ENCODE results near the gene MAN2B1. TPM values are rescaled to one million over a fixed set of nuclear protein-coding genes. Genes with fewer than 3 reads are reported as not detected.

MAN2B1 gene
- total RNA-seq, 1 experiment from 2014 or later, result 77.2 TPM

Small RNAs within 50 kb of the gene (small RNA-seq; reads per million reads assigned to genes)
- 14.2 reads per million, percentile 94 among the genes with 10 or more reads in this experiment for gene SNORD41

Other genes with a start within 250 kb of the MAN2B1 start
- gene ZNF443, start 225.7 kb downstream of the MAN2B1 start, total RNA-seq (2014; rRNA removed; shearing (Covaris generic); ENCODE audit: low replicate concordance), result 2.3 and 4.0 TPM in 2 replicates
- gene ZNF709, start 181.9 kb downstream of the MAN2B1 start, total RNA-seq (2014; rRNA removed; shearing (Covaris generic); ENCODE audit: low replicate concordance), result 5.7 and 10.1 TPM in 2 replicates
- 7.3 and 9.4 TPM in 2 replicates for gene ZNF564, start 115.3 kb downstream of the MAN2B1 start, total RNA-seq (2014; rRNA removed; shearing (Covaris generic); ENCODE audit: low replicate concordance)
- gene ZNF490, start 55.9 kb downstream of the MAN2B1 start, total RNA-seq (2014; rRNA removed; shearing (Covaris generic); ENCODE audit: low replicate concordance), result 13.2 and 14.2 TPM in 2 replicates
- gene ZNF791, start 55.8 kb downstream of the MAN2B1 start, total RNA-seq (2014; rRNA removed; shearing (Covaris generic); ENCODE audit: low replicate concordance), result 14.4 and 21.4 TPM in 2 replicates
- gene WDR83, start 65 bp upstream of the MAN2B1 start, total RNA-seq (2014; rRNA removed; shearing (Covaris generic); ENCODE audit: low replicate concordance), result 13.3 and 16.5 TPM in 2 replicates
- gene DHPS, start 15.1 kb upstream of the MAN2B1 start, total RNA-seq (2014; rRNA removed; shearing (Covaris generic); ENCODE audit: low replicate concordance), result 62.2 and 90.8 TPM in 2 replicates
- gene GNG14, start 21.3 kb upstream of the MAN2B1 start, total RNA-seq (2014; rRNA removed; shearing (Covaris generic); ENCODE audit: low replicate concordance), result not detected in 2 replicates
- 2.1 and 12.8 TPM in 2 replicates for gene FBXW9, start 29.9 kb upstream of the MAN2B1 start, total RNA-seq (2014; rRNA removed; shearing (Covaris generic); ENCODE audit: low replicate concordance)
- gene TNPO2, start 57.2 kb upstream of the MAN2B1 start, total RNA-seq (2014; rRNA removed; shearing (Covaris generic); ENCODE audit: low replicate concordance), result 26.1 and 40.7 TPM in 2 replicates
- gene TRIR, start 67.9 kb upstream of the MAN2B1 start, total RNA-seq (2014; rRNA removed; shearing (Covaris generic); ENCODE audit: low replicate concordance), result 147 and 332 TPM in 2 replicates
- gene GET3, start 70.8 kb upstream of the MAN2B1 start, total RNA-seq (2014; rRNA removed; shearing (Covaris generic); ENCODE audit: low replicate concordance), result 42.3 and 78.0 TPM in 2 replicates
- gene BEST2, start 85.0 kb upstream of the MAN2B1 start, total RNA-seq (2014; rRNA removed; shearing (Covaris generic); ENCODE audit: low replicate concordance), result not detected in 2 replicates
- gene HOOK2, start 108.8 kb upstream of the MAN2B1 start, total RNA-seq (2014; rRNA removed; shearing (Covaris generic); ENCODE audit: low replicate concordance), result 7.6 and 21.2 TPM in 2 replicates
- gene JUNB, start 124.7 kb upstream of the MAN2B1 start, total RNA-seq (2014; rRNA removed; shearing (Covaris generic); ENCODE audit: low replicate concordance), result 60.0 and 156 TPM in 2 replicates
- 372 and 566 TPM in 2 replicates for gene PRDX2, start 135.1 kb upstream of the MAN2B1 start, total RNA-seq (2014; rRNA removed; shearing (Covaris generic); ENCODE audit: low replicate concordance)
- gene THSD8, start 135.3 kb upstream of the MAN2B1 start, total RNA-seq (2014; rRNA removed; shearing (Covaris generic); ENCODE audit: low replicate concordance), result 9.0 TPM in 1 of 2 replicates, not detected in the other
- gene RNASEH2A, start 139.8 kb upstream of the MAN2B1 start, total RNA-seq (2014; rRNA removed; shearing (Covaris generic); ENCODE audit: low replicate concordance), result 37.8 and 48.4 TPM in 2 replicates
- not detected in 2 replicates for gene RTBDN, start 167.8 kb upstream of the MAN2B1 start, total RNA-seq (2014; rRNA removed; shearing (Covaris generic); ENCODE audit: low replicate concordance)
- 0.48 and 3.3 TPM in 2 replicates for gene MAST1, start 171.8 kb upstream of the MAN2B1 start, total RNA-seq (2014; rRNA removed; shearing (Covaris generic); ENCODE audit: low replicate concordance)
- 47.1 and 61.3 TPM in 2 replicates for gene DNASE2, start 214.7 kb upstream of the MAN2B1 start, total RNA-seq (2014; rRNA removed; shearing (Covaris generic); ENCODE audit: low replicate concordance)
- not detected in 2 replicates for gene KLF1, start 220.5 kb upstream of the MAN2B1 start, total RNA-seq (2014; rRNA removed; shearing (Covaris generic); ENCODE audit: low replicate concordance)
- gene GCDH, start 224.4 kb upstream of the MAN2B1 start, total RNA-seq (2014; rRNA removed; shearing (Covaris generic); ENCODE audit: low replicate concordance), result 24.9 and 32.8 TPM in 2 replicates